Left ventricle myocardium inferior (tissue), 1 donor: ENCODE data around the gene IQSEC3. TPM values are rescaled to one million over a fixed set of nuclear protein-coding genes. Genes with fewer than 3 reads are reported as not detected.
"Not testable (repeated sequence)": the region's sequence is repeated elsewhere in the genome, so short reads cannot be mapped to it uniquely, and the experiment has no call there.

Experiments
- DNase-seq: peaks from one replicate; pipeline ENCODE4 v3.0.0-alpha.2; 2020
- H3K27ac ChIP-seq: fragments of 200-600 bp; replicated peaks from 2 replicates; pipeline ENCODE4 v1.8.0; 2021
- H3K27me3 ChIP-seq: fragments of 200-600 bp; 2 replicates; pipeline ENCODE4 v1.8.0; 2021; ENCODE audit warnings: low read depth
- H3K36me3 ChIP-seq: fragments of 200-600 bp; 2 replicates; pipeline ENCODE4 v1.8.0; 2021
- H3K4me1 ChIP-seq: fragments of 200-600 bp; 2 replicates; pipeline ENCODE4 v1.8.0; 2021
- H3K4me3 ChIP-seq: fragments of 200-600 bp; 2 replicates; pipeline ENCODE4 v1.8.0; 2021; ENCODE audit warnings: mild to moderate bottlenecking, moderate library complexity
- H3K9me3 ChIP-seq: fragments of 200-600 bp; replicated peaks from 2 replicates; pipeline ENCODE4 v1.8.0; 2021
- CTCF ChIP-seq: fragments of 200-600 bp; IDR thresholded peaks from 2 replicates; pipeline ENCODE4 v1.8.0; 2021; ENCODE audit warnings: antibody characterized with exemption, mild to moderate bottlenecking, borderline replicate concordance
- intact Hi-C: fragments of 100-400 bp; cut with micrococcal nuclease; formaldehyde crosslinking; loops from one replicate; pipeline ENCODE4 v1.11.0; 2022
- long read RNA-seq: library from polyadenylated mRNA; unstranded; transcript quantifications from one replicate; pipeline ENCODE4 v2.0.0, GENCODE V29; 2021
- total RNA-seq: library from RNA; stranded (reverse); fragmentation: NEBNext Ultra II Directional; extraction: Animal tissue kit (Norgen Biotek cat#: 25700); gene quantifications from one replicate; pipeline ENCODE4 v1.2.1, GENCODE V29; 2021
- donor health status: DM: no; HTN: yes; CAD: no; lungs with severe emphysema.

IQSEC3 gene
- 0.69 TPM for total RNA-seq
- long read RNA-seq = 0 reads

- DNase-seq, intact Hi-C loops, H3K9me3 ChIP-seq, H3K27ac ChIP-seq, H3K4me1 ChIP-seq, H3K36me3 ChIP-seq: not testable (repeated sequence)
- Histone ChIP-seq H3K4me3 (peak within 1 kb of the TSS; percentile 37), H3K27me3 (peaks cover 41% of the 10 kb centered on the region)
Measured at GRCh38 chr12:66428-66781, at the start of gene IQSEC3. Gene IQSEC3, plus strand, starts transcription at chr12:66767. Its CDS starts 116 bp downstream, at chr12:66883.

- H3K4me3 ChIP-seq, intact Hi-C loops, H3K27ac ChIP-seq, DNase-seq, H3K27me3 ChIP-seq, H3K9me3 ChIP-seq: not testable (repeated sequence)
- Histone ChIP-seq H3K4me1 (peaks cover 15% of the 10 kb centered on the region), H3K36me3 (peaks cover 40% of the 10 kb centered on the region)
Measured at GRCh38 chr12:17370-18340, 48.9 kb upstream of the IQSEC3 start.

- intact Hi-C loops, H3K27me3 ChIP-seq, H3K9me3 ChIP-seq, DNase-seq, H3K27ac ChIP-seq, H3K4me3 ChIP-seq: not testable (repeated sequence)
- Histone ChIP-seq H3K4me1 (peaks cover 12% of the 10 kb centered on the region), H3K36me3 (peaks cover 44% of the 10 kb centered on the region)
Measured at GRCh38 chr12:18821-19567, 47.6 kb upstream of the IQSEC3 start.

GRCh38 chr12:19906-20305, 46.7 kb upstream of the IQSEC3 start:
- H3K9me3 ChIP-seq, H3K27ac ChIP-seq, H3K27me3 ChIP-seq, intact Hi-C loops, H3K4me3 ChIP-seq, DNase-seq: not testable (repeated sequence)
- peaks cover 12% of the 10 kb centered on the region for H3K4me1 ChIP-seq
- H3K36me3 ChIP-seq = peaks cover 44% of the 10 kb centered on the region

GRCh38 chr12:20757-21156, 45.8 kb upstream of the IQSEC3 start:
- Histone ChIP-seq H3K27me3 (no peaks in the 10 kb centered on the region), H3K27ac (no peak overlapping the region), H3K36me3 (peaks cover 41% of the 10 kb centered on the region), H3K4me1 (peaks cover 12% of the 10 kb centered on the region), H3K4me3 (no peak overlapping the region), H3K9me3 (no peaks in the 10 kb centered on the region)
- intact Hi-C loops = no loop called here
- no peak for TF ChIP-seq CTCF
- DNase-seq = no peak

- no peak for DNase-seq
- Histone ChIP-seq H3K4me3 (no peak overlapping the region), H3K36me3 (peaks cover 40% of the 10 kb centered on the region), H3K27me3 (no peaks in the 10 kb centered on the region), H3K27ac (no peak overlapping the region), H3K9me3 (no peaks in the 10 kb centered on the region), H3K4me1 (peaks cover 12% of the 10 kb centered on the region)
- TF ChIP-seq CTCF = no peak
- intact Hi-C loops = no loop called here
Measured at GRCh38 chr12:21301-22189, 45.0 kb upstream of the IQSEC3 start.

GRCh38 chr12:22190-22529, 44.4 kb upstream of the IQSEC3 start:
- peaks cover 12% of the 10 kb centered on the region for H3K4me1 ChIP-seq
- no peak for DNase-seq
- H3K27ac ChIP-seq = no peak overlapping the region
- H3K36me3 ChIP-seq = peaks cover 37% of the 10 kb centered on the region
- H3K27me3 ChIP-seq = no peaks in the 10 kb centered on the region
- no peaks in the 10 kb centered on the region for H3K9me3 ChIP-seq
- intact Hi-C loops = no loop called here
- TF ChIP-seq CTCF = no peak
- no peak overlapping the region for H3K4me3 ChIP-seq
